ENCODE measurements around the gene MIER1.

DNA sequence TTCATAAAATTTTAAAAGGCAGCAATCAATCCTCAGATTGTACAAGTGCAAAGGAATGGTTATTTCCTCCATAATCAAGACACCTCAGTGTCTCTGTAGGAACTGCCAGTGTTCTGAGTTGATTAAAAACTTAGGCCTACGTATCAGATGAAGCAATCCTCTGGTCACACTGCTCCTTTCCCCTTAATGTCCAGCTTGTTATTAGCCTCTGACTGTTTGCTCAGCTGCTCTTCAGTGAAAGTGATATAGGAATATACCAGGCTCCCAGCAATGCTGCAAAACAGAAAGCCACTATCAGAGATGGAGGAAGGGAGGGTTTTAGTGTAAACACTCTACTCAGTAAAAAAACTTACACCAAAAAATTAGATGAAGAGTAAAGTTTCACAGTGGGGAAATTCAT is 79.4 kb downstream of the MIER1 start:
- TF ChIP-seq POLR2A (IDR thresholded peaks at IDR 0.05) (no peak), CTCF (IDR thresholded peaks at IDR 0.05) (no peak), POLR2AphosphoS5 (IDR thresholded peaks at IDR 0.05) (no peak), EP300 (IDR thresholded peaks at IDR 0.05) (no peak)

Data from upper lobe of left lung (tissue), 4 donors.